ENCODE results near the gene AQP2. TPM values are rescaled to one million over a fixed set of nuclear protein-coding genes. Genes with fewer than 3 reads are reported as not detected.
"Not testable (repeated sequence)": the region's sequence is repeated elsewhere in the genome, so short reads cannot be mapped to it uniquely, and the experiment has no call there.

Gene AQP2
- total RNA-seq, 1 donor: not detected

DNA sequence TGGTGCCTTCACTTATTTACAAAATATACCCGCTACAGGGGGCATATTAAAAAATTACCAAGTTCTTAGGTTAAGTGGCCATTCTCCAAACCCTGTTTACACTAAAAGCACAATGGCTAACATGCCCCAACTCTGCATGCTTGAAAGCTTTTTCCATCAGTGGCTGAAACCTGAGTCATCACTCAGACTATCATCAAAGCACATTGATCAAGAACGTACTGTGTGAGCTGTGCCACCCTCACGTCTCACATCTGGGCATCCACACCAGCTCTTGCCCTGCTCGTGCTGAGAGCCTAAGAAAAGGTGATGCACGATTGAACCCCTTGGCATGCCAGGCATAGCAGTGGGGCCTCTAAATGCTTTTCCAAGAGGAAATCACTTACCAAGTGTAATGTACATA is 35.4 kb downstream of the AQP2 start:
- TF ChIP-seq, protein P1, sequence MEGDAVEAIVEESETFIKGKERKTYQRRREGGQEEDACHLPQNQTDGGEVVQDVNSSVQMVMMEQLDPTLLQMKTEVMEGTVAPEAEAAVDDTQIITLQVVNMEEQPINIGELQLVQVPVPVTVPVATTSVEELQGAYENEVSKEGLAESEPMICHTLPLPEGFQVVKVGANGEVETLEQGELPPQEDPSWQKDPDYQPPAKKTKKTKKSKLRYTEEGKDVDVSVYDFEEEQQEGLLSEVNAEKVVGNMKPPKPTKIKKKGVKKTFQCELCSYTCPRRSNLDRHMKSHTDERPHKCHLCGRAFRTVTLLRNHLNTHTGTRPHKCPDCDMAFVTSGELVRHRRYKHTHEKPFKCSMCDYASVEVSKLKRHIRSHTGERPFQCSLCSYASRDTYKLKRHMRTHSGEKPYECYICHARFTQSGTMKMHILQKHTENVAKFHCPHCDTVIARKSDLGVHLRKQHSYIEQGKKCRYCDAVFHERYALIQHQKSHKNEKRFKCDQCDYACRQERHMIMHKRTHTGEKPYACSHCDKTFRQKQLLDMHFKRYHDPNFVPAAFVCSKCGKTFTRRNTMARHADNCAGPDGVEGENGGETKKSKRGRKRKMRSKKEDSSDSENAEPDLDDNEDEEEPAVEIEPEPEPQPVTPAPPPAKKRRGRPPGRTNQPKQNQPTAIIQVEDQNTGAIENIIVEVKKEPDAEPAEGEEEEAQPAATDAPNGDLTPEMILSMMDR (IDR thresholded peaks at IDR 0.05; ENCODE audit: insufficient read depth, low read length): no peak
- H3K4me3 ChIP-seq (ENCODE audit: low read depth, low read length): no peak overlapping the region

DNA sequence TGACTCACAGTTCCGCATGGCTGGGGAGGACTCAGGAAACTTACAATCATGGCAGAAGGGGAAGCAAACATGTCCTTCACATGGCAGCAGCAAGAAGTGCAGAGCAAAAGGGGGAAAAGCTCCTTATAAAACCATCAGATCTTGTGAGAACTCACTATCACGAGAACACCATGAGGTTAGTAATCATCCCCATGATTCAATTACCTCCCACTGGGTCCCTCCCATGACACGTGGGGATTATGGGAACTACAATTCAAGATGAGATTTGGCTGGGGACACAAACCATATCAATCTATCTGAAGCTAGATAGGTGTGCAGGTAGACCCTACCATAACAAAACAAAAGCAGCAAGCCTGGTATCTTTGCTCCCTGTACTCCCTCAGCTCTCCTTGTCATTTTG is 35.9 kb downstream of the AQP2 start:
- not testable (repeated sequence) for DNase-seq (ENCODE audit: low read depth); H3K4me3 ChIP-seq (ENCODE audit: low read depth, low read length)

More for the DNA sequence above, 35.4 kb downstream of the AQP2 start:
- DNase-seq (ENCODE audit: low read depth): no peak

DNA sequence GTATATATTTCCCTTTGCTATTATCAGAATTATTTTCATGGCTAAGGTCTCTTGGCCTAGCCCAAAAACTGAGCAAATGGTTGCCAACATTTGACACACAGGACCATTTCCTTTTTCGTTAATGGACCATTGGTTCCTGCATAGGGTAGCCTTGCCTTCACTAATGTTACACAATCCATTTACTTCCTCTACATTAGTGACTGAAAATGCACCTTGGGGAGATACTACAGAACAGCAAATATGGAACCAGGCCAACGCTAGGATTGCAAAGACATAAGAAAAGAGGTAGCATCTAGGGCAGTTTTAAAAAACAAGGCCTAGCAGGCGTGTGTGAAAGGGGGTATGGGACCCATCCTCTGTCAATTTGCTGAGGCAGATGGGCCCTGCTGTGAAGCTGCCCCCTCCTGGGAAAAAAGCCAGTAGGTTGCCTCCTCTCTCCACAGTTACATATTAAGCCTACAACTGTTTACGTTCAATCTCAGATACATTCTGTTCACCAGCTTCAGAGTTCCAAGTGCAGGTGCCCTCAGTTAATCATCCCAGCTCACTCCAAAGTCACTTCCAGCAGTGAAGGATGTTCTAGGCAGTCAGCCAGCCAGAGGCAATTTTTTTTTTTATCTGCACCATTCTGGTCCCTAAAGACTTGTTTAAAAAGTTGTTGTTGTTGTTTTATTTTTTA is 37.2 kb downstream of the AQP2 start:
- DNase-seq (ENCODE audit: low read depth): no peak
- TF ChIP-seq, protein P1 (IDR thresholded peaks at IDR 0.05; ENCODE audit: insufficient read depth, low read length): no peak

DNA sequence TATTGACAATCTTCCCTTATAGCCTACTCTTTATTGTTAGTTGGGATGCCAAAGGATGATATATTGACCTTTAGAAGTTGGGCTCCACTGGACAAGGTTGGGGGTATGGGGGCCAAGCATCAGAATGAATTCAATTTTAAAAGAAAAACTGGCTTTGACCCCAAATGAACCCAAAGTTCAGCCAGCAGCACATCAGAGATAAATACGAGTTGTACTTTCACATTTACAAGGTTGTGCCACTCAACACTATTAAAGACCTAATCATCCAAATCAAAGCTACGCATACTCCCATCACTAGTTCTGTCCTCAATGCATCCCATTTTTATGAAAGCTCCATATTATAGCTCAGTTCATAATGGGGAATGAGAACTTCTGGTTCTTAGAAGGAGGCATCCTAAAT is 38.9 kb downstream of the AQP2 start:
- not testable (repeated sequence) for H3K4me3 ChIP-seq (ENCODE audit: low read depth, low read length); DNase-seq (ENCODE audit: low read depth)

More for the DNA sequence above, 37.2 kb downstream of the AQP2 start:
- no peak overlapping the region for H3K4me3 ChIP-seq (ENCODE audit: low read depth, low read length)

DNA sequence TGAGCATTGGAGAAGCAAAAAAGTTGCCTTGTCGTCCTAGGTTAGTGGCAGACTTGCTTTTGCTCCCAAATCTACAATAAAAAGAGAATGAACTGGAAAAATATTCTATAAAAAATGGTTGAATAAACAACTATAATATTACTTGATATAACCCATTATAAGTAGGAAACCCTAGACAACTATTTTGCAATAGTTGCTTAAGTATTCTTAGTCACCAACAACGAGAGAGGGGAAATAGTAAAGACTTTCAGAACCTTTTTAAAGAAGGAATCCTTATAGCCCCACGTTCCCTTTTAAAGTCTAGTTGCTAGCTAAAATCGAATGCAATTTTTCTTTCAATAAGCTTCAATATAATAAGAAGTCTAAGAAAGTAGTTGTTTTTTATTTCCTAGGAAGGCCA is 39.7 kb downstream of the AQP2 start:
- DNase-seq (ENCODE audit: low read depth): peak; percentile 45
- TF ChIP-seq, protein P1 (IDR thresholded peaks at IDR 0.05; ENCODE audit: insufficient read depth, low read length): no peak
- H3K4me3 ChIP-seq (ENCODE audit: low read depth, low read length): no peak overlapping the region

DNA sequence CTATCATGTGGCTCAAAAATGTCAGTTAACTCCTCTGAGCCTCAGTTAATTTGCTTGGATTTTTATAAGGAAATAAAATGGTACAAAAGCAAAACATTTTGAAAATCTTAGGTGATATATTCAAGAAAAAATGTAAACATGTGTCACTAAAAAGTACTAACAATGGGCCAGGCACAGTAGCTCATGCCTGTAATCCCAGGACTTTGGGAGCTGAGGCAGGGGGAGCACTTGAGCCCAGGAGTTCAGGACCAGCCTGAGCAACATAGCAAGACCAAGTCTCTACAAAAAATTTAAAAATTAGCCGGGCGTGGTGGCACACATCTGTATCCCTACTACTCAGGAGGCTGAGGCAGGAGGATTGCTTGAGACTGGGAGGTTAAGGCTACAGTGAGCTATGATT is 47.9 kb downstream of the AQP2 start:
- no peak for DNase-seq (ENCODE audit: low read depth)
- H3K4me3 ChIP-seq (ENCODE audit: low read depth, low read length): no peak overlapping the region
- TF ChIP-seq, protein P1 (IDR thresholded peaks at IDR 0.05; ENCODE audit: insufficient read depth, low read length): no peak

DNA sequence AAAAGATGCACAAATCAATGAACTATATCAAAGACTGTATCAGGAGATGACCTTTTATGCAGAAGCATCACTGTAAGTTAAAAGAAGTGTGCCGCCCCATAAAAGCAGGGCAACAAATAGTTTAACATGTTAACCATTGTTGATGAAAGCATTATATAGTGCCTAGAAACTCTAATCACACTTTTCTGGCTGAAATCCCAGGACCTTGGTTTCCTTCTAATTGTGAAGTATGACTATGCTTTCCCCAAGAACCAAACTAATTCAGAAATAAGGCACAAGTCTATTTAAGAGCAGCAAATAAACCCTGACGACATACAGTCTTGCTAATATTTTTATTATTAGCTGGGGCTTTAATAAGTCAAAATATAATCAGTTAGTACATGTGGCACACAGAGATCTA is 53.1 kb downstream of the AQP2 start:
- DNase-seq (ENCODE audit: low read depth): peak; percentile 64
- TF ChIP-seq, protein P1 (IDR thresholded peaks at IDR 0.05; ENCODE audit: insufficient read depth, low read length): no peak
- H3K4me3 ChIP-seq (ENCODE audit: low read depth, low read length): no peak overlapping the region

DNA sequence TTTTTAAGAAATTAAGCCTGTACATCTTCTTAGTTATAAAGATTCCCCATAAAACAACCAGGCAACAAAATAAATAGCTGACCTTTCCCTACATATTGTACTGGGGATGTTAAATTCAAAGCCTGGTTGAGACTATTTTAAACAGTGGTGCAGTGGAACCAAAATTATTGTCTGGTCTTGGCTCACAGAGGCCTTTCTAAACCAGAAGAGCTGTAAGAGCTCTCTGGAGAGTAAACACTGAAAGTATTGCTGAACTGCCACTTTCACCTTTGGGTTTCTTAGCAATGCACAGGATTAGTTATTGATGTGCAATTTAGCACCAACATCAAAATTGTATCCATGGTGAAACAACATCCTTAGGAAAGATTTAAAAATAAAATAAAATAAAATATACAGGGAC is 54.2 kb downstream of the AQP2 start:
- TF ChIP-seq, protein P1 (IDR thresholded peaks at IDR 0.05; ENCODE audit: insufficient read depth, low read length): no peak
- H3K4me3 ChIP-seq (ENCODE audit: low read depth, low read length): no peak overlapping the region
- no peak for DNase-seq (ENCODE audit: low read depth)

Data from fibroblast of the aortic adventitia (primary cell).